Neural crest cell (in vitro differentiated cells): Measurements from ENCODE around the gene GPATCH4. TPM values are rescaled to one million over a fixed set of nuclear protein-coding genes. Genes with fewer than 3 reads are reported as not detected.
A peak's percentile ranks its signal among the peaks of the same experiment; 100 is the strongest.
"Not testable (repeated sequence)": the region's sequence is repeated elsewhere in the genome, so short reads cannot be mapped to it uniquely, and the experiment has no call there.

ENCODE experiments used
- DNase-seq: peaks from one replicate; pipeline ENCODE4 v3.0.0; 2021; ENCODE audit warnings: low read depth, mixed read lengths, low spot score
- H3K27ac Mint-ChIP-seq: one replicate; pipeline ENCODE4 v1.8.0; 2021; ENCODE audit warnings: mild to moderate bottlenecking, mixed read lengths; ENCODE audit not compliant: unreplicated experiment
- H3K27me3 Mint-ChIP-seq: 2 replicates; pipeline ENCODE4 v1.8.0; 2021; ENCODE audit warnings: low read depth, mild to moderate bottlenecking, mixed read lengths
- H3K36me3 Mint-ChIP-seq: 2 replicates; pipeline ENCODE4 v1.8.0; 2021; ENCODE audit warnings: low read depth, mild to moderate bottlenecking, mixed read lengths
- H3K4me1 Mint-ChIP-seq: 2 replicates; pipeline ENCODE4 v1.8.0; 2021; ENCODE audit warnings: mixed read lengths
- H3K4me3 Mint-ChIP-seq: one replicate; pipeline ENCODE4 v1.8.0; 2021; ENCODE audit warnings: mild to moderate bottlenecking, mixed read lengths
- H3K9me3 Mint-ChIP-seq: 2 replicates; pipeline ENCODE4 v1.8.0; 2021; ENCODE audit warnings: mixed read lengths
- CTCF ChIP-seq: fragments of 200-600 bp; sonication (generic); conservative IDR thresholded peaks from 2 replicates; pipeline ENCODE4 v1.5.0; 2021; ENCODE audit warnings: antibody characterized with exemption, mild to moderate bottlenecking
- total RNA-seq: library from RNA; stranded (reverse); gene quantifications from 2 replicates; pipeline ENCODE4 v1.2.1, GENCODE V29; 2021

The GPATCH4 gene
- total RNA-seq, 1 donor from 2014 or later: 40.6 TPM

DNA sequence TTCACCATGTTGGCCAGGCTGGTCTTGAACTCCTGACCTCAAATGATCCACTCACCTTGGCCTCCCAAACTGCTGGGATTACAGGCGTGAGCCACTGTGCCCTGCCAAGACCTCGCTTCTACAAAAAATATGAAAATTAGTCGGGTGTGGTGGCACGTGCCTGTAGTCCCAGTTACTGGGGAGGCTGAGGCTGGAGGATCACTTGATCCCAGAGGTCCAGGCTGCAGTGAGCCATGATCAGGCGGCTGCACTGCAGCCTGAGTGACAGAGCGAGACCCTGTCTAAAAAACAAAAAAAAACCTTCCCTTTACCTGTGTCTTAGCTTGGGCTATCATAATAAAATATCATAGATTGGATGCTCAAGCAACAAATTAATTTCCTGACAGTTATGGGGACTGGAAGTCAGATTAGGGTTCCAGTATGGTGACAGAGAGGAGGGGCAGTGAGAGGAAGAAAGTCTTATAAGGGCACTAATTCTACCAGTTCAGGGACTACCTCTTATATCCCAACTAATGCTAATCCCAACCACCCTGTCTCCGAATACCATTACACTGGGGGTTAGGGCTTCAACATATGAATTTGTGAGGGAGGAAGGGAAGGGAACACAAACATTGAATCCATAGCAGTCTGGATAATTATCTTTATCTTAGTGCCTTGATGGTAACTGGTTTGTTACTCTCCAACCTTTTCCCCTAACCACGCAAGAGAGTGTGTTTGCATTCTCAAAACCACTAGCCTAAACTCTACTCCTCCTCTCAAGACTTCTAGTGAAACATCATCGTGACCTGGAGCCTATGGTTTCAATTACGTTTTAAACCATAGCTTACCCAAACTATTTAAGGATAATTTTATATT lies 10.7 kb downstream of the GPATCH4 start:
- peaks cover 7% of the 10 kb centered on the region for H3K36me3 Mint-ChIP-seq

DNA sequence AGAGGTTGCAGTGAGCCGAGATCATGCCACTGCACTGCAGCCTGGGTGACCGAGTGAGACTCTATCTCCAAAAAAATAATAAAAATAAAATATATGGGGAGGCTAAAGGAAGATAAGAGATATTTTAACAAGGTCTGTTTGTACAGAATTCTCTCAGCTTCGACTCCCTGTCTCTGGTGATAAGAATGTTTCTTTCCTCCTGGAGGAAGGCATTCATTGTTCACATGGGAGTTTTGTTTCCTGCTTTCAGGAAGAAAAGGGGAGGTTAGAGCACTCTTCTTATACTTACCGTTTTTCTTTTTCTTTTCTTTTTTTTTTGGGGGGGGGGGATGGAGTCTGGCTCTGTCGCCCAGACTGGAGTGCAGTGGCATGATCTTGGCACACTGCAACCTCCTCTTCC lies 11.7 kb downstream of the GPATCH4 start:
- no peaks in the 10 kb centered on the region for H3K36me3 Mint-ChIP-seq
- no peak for DNase-seq
- TF ChIP-seq CTCF: no peak
- H3K4me1 Mint-ChIP-seq: peaks cover 21% of the 10 kb centered on the region
- no peak overlapping the region for H3K4me3 Mint-ChIP-seq
- no peaks in the 10 kb centered on the region for H3K27me3 Mint-ChIP-seq
- H3K9me3 Mint-ChIP-seq: no peaks in the 10 kb centered on the region
- H3K27ac Mint-ChIP-seq: no peak overlapping the region

More for the DNA sequence above, 10.7 kb downstream of the GPATCH4 start:
- no peak for TF ChIP-seq CTCF
- H3K4me3 Mint-ChIP-seq: peak overlapping the region; percentile 94
- H3K27ac Mint-ChIP-seq: no peak overlapping the region
- DNase-seq: no peak
- H3K4me1 Mint-ChIP-seq: peaks cover 30% of the 10 kb centered on the region
- H3K9me3 Mint-ChIP-seq: no peaks in the 10 kb centered on the region
- H3K27me3 Mint-ChIP-seq: no peaks in the 10 kb centered on the region

DNA sequence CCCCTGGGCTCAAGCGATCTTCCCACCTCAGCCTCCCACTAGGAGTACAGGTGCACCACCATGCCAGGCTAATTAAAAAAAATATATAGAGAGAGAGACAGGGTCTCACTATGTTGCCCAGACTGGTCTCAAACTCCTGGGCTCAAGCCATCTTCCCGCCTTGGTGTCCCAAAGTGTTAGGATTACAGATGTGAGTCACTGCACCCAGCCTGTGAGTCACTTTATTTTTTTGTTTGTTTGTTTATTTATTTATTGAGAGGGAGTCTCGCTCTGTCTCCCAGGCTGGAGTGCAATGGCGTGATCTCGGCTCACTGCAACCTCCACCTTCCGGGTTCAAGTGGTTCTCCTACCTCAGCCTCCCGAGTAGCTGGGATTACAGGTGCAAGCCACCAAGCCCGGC lies 13.4 kb downstream of the GPATCH4 start:
- H3K27me3 Mint-ChIP-seq, H3K36me3 Mint-ChIP-seq, H3K9me3 Mint-ChIP-seq, H3K27ac Mint-ChIP-seq, DNase-seq: not testable (repeated sequence)
- H3K4me1 Mint-ChIP-seq: peaks cover 17% of the 10 kb centered on the region
- peak overlapping the region; percentile 31 for H3K4me3 Mint-ChIP-seq

GRCh38 chr1:156586892-156587477 lies 14.3 kb downstream of the GPATCH4 start:
- H3K4me3 Mint-ChIP-seq: no peak overlapping the region
- no peak overlapping the region for H3K27ac Mint-ChIP-seq
- H3K4me1 Mint-ChIP-seq: peaks cover 10% of the 10 kb centered on the region
- no peak for DNase-seq
- no peaks in the 10 kb centered on the region for H3K27me3 Mint-ChIP-seq
- no peaks in the 10 kb centered on the region for H3K36me3 Mint-ChIP-seq
- TF ChIP-seq CTCF: no peak
- no peaks in the 10 kb centered on the region for H3K9me3 Mint-ChIP-seq

- TF ChIP-seq CTCF: no peak
- no peak for DNase-seq
- Mint-ChIP-seq H3K27ac (no peak overlapping the region), H3K36me3 (no peaks in the 10 kb centered on the region), H3K4me1 (peaks cover 8% of the 10 kb centered on the region), H3K4me3 (no peak overlapping the region), H3K27me3 (no peaks in the 10 kb centered on the region), H3K9me3 (no peaks in the 10 kb centered on the region)
Observed at GRCh38 chr1:156586323-156586722, 15.0 kb downstream of the GPATCH4 start.

DNA sequence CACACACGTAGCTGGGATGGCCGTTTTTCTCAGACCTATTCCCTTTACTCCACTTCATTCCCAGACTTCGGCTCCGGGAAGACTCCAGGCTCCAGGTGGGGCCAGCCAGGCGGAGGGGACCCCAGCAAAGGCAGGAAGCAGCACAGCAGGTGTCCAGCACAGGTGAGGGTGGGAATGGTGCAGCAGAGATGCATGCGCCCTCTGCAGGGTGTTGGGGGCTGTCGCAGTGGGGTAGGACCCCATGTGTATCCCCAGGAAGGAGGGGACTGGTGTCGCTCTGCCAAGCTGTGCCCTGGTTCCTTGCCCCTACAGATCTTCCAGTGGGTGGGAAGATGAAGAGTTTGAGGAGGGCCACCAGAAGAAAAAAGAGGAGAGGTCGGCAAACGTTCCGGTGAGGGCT lies 16.5 kb downstream of the GPATCH4 start:
- DNase-seq: no peak
- Mint-ChIP-seq H3K27ac (no peak overlapping the region), H3K9me3 (no peaks in the 10 kb centered on the region), H3K27me3 (no peaks in the 10 kb centered on the region), H3K36me3 (no peaks in the 10 kb centered on the region), H3K4me1 (peaks cover 9% of the 10 kb centered on the region), H3K4me3 (no peak overlapping the region)
- peak; percentile 48 for TF ChIP-seq CTCF
